Activated gamma-delta T cell treated with anti-CD3 and anti-CD28 coated beads, Interleukin-2, amount 50 U/mL, for 16 hours (primary cell): ENCODE measurements around the gene CCDC92B.
"Not testable (repeated sequence)": the region's sequence is repeated elsewhere in the genome, so short reads cannot be mapped to it uniquely, and the experiment has no call there.

Source experiments
- DNase-seq: peaks from one replicate; pipeline ENCODE4 v3.0.0-alpha.2; 2020; ENCODE audit warnings: low read depth

The CCDC92B gene

GRCh38 chr17:2689411-2690164 lies 59.9 kb downstream of the CCDC92B start:
- no peak for DNase-seq

GRCh38 chr17:2688351-2689342 lies 60.8 kb downstream of the CCDC92B start:
- DNase-seq: no peak

- no peak for DNase-seq
Observed at GRCh38 chr17:2687074-2687418, 62.4 kb downstream of the CCDC92B start.

GRCh38 chr17:2685696-2686095 lies 63.8 kb downstream of the CCDC92B start:
- no peak for DNase-seq

- DNase-seq: no peak
Observed at GRCh38 chr17:2684549-2684948, 64.9 kb downstream of the CCDC92B start.

GRCh38 chr17:2683912-2684311 lies 65.5 kb downstream of the CCDC92B start:
- no peak for DNase-seq

GRCh38 chr17:2682176-2682938 lies 67.1 kb downstream of the CCDC92B start:
- DNase-seq: no peak

GRCh38 chr17:2681650-2682049 lies 67.8 kb downstream of the CCDC92B start:
- no peak for DNase-seq

GRCh38 chr17:2680961-2681360 lies 68.5 kb downstream of the CCDC92B start:
- DNase-seq: no peak

GRCh38 chr17:2679247-2679646 lies 70.2 kb downstream of the CCDC92B start:
- DNase-seq: not testable (repeated sequence)
